Peyer's patch (tissue), 4 donors: ENCODE data around the gene DLX4.

Experiments used
- POLR2A ChIP-seq, 2 donors: fragments of 450-650 bp; IDR thresholded peaks; one replicate each; pipeline ENCODE4 v1.5.1; 2017; ENCODE audit warnings: antibody characterized with exemption in 2 of 2, mild to moderate bottlenecking in 2 of 2, moderate library complexity in 2 of 2
- TF ChIP-seq, protein P1 (sequence below), 6 experiments: fragments of 450-650 bp in 4 of 6; fragments of 200-600 bp in 2 of 6; sonication (generic) in 1 of 6; IDR thresholded peaks; one replicate each; pipeline ENCODE4 v1.5.1; 2017 to 2019; ENCODE audit warnings: antibody characterized with exemption in 6 of 6, mild to moderate bottlenecking in 3 of 6, moderate library complexity in 1 of 6

DNA sequence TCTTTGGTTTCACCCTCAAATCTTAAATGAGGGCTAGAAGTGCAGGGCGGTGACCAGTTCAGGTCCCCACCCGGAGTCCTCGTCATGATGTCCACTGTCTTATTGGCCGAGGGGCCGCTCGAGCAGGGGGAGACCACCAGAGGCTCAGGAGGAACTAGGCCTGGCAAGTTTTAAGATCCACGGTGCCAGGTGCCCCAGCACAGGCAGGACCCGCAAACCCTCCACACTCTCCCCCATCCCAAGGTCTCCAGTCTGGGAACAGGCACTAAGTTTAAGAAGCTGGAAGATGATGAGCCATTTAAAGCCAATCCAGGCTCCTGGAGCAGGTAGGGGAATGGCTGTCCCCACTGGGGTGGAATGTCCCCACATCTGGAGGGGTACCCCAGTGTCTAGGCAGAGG lies 21.9 kb downstream of the DLX4 start:
- no peak for TF ChIP-seq POLR2A (IDR thresholded peaks at IDR 0.05)
- TF ChIP-seq, protein P1, sequence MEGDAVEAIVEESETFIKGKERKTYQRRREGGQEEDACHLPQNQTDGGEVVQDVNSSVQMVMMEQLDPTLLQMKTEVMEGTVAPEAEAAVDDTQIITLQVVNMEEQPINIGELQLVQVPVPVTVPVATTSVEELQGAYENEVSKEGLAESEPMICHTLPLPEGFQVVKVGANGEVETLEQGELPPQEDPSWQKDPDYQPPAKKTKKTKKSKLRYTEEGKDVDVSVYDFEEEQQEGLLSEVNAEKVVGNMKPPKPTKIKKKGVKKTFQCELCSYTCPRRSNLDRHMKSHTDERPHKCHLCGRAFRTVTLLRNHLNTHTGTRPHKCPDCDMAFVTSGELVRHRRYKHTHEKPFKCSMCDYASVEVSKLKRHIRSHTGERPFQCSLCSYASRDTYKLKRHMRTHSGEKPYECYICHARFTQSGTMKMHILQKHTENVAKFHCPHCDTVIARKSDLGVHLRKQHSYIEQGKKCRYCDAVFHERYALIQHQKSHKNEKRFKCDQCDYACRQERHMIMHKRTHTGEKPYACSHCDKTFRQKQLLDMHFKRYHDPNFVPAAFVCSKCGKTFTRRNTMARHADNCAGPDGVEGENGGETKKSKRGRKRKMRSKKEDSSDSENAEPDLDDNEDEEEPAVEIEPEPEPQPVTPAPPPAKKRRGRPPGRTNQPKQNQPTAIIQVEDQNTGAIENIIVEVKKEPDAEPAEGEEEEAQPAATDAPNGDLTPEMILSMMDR (IDR thresholded peaks at IDR 0.05): no peak
